B cell (primary cell): Measurements from ENCODE around the gene KRTAP10-5. TPM values are rescaled to one million over a fixed set of nuclear protein-coding genes. Genes with fewer than 3 reads are reported as not detected.

Experiments
- ATAC-seq: fragments of 200-7000 bp; cut with Tn5 transposase; one replicate; pipeline ENCODE4 v1.10.0; 2021; ENCODE audit warnings: low read depth, mild to moderate bottlenecking, moderate number of reproducible peaks, moderate library complexity
- CTCF ChIA-PET: fragments of 350-600 bp; sonication (Branson Sonifier 250); formaldehyde crosslinking; loops from one replicate; lab custom pipeline; 2021; ENCODE audit warnings: antibody characterized with exemption, inconsistent platforms; lab: Charles Lee
- POLR2A ChIA-PET: fragments of 350-600 bp; sonication (Branson Sonifier 250); formaldehyde crosslinking; loops from one replicate; lab custom pipeline; 2021; ENCODE audit warnings: antibody characterized with exemption; lab: Charles Lee
- DNase-seq: peaks from one replicate; pipeline ENCODE4 v3.0.0; 2013
- H2AFZ ChIP-seq: 2 replicates; pipeline ENCODE4 v1.6.1; 2012; ENCODE audit warnings: mild to moderate bottlenecking, low read depth, low read length; ENCODE audit not compliant: insufficient read depth, poor library complexity, severe bottlenecking
- H3K27ac ChIP-seq, 2 donors: 1 replicate in 1 of 2; 2 replicates in 1 of 2; pipeline ENCODE4 v1.5.1; 2012 to 2013; ENCODE audit warnings: low read length in 2 of 2, mild to moderate bottlenecking in 2 of 2, moderate library complexity in 1 of 2
- H3K27me3 ChIP-seq, 4 experiments: fragments of 200-600 bp in 1 of 4; sonication (generic) in 1 of 4; replicated peaks in 1 of 4; 1 replicate in 2 of 4; 2 replicates in 2 of 4; pipeline versions ENCODE4 v1.6.1 to v1.7.0; 2013 to 2016; ENCODE audit warnings: low read length in 3 of 4, mild to moderate bottlenecking in 2 of 4, mixed read lengths in 1 of 4, moderate library complexity in 1 of 4; ENCODE audit not compliant: insufficient read depth in 4 of 4, control insufficient read depth in 3 of 4; ENCODE audit errors: control extremely low read depth in 1 of 4
- H3K36me3 ChIP-seq, 2 experiments: replicated peaks in 1 of 2; 1 replicate in 1 of 2; 2 replicates in 1 of 2; pipeline versions ENCODE4 v1.6.1 to v1.7.1; 2013; ENCODE audit warnings: low read length in 1 of 2; ENCODE audit not compliant: insufficient read depth in 2 of 2, control insufficient read depth in 1 of 2; ENCODE audit errors: control extremely low read depth in 1 of 2, extremely low read depth in 1 of 2
- H3K4me1 ChIP-seq, 2 donors: fragments of 200-600 bp in 1 of 2; sonication (generic) in 1 of 2; 1 replicate in 1 of 2; 2 replicates in 1 of 2; pipeline versions ENCODE4 v1.5.1 to v1.6.1; 2013 to 2017; ENCODE audit warnings: low read length in 2 of 2; ENCODE audit not compliant: control insufficient read depth in 2 of 2, insufficient read depth in 2 of 2
- H3K4me2 ChIP-seq: replicated peaks from 2 replicates; pipeline ENCODE3; 2012; ENCODE audit warnings: mild to moderate bottlenecking, low read depth, low read length; ENCODE audit not compliant: poor library complexity, severe bottlenecking
- H3K4me3 ChIP-seq, 5 experiments: fragments of 200-600 bp in 1 of 5; sonication (generic) in 1 of 5; 1 replicate in 3 of 5; 2 replicates in 2 of 5; pipeline versions ENCODE4 v1.5.1 to v1.7.0; 2011 to 2016; ENCODE audit warnings: low read length in 4 of 5, mild to moderate bottlenecking in 4 of 5, low read depth in 2 of 5, control low read depth in 1 of 5, moderate library complexity in 1 of 5; ENCODE audit not compliant: insufficient read depth in 1 of 5; ENCODE audit errors: control extremely low read depth in 1 of 5, extremely low read depth in 1 of 5
- H3K79me2 ChIP-seq: fragments of 200-600 bp; sonication (generic); one replicate; pipeline ENCODE4 v1.6.0; 2016; ENCODE audit warnings: low read length; ENCODE audit not compliant: control insufficient read depth, insufficient read depth
- H3K9ac ChIP-seq: fragments of 200-600 bp; sonication (generic); 2 replicates; pipeline ENCODE4 v1.6.1; 2017; ENCODE audit warnings: mild to moderate bottlenecking, low read length, moderate library complexity
- H3K9me3 ChIP-seq, 3 donors: one replicate each; pipeline versions ENCODE4 v1.6.1 to v1.7.1; 2013; ENCODE audit warnings: low read length in 2 of 3; ENCODE audit not compliant: control insufficient read depth in 2 of 3, insufficient read depth in 1 of 3; ENCODE audit errors: control extremely low read depth in 1 of 3
- H4K20me1 ChIP-seq: 2 replicates; pipeline ENCODE4 v1.6.0; 2012; ENCODE audit warnings: mild to moderate bottlenecking, low read length; ENCODE audit not compliant: insufficient read depth, control insufficient read depth, poor library complexity, severe bottlenecking
- H3K27ac Mint-ChIP-seq: one replicate; pipeline ENCODE4 v1.8.0; 2021; ENCODE audit warnings: mixed read lengths
- H3K27me3 Mint-ChIP-seq: one replicate; pipeline ENCODE4 v1.8.0; 2021; ENCODE audit warnings: mixed read lengths
- H3K4me1 Mint-ChIP-seq: one replicate; pipeline ENCODE4 v1.8.0; 2021; ENCODE audit warnings: mixed read lengths
- H3K4me3 Mint-ChIP-seq: one replicate; pipeline ENCODE4 v1.8.0; 2021; ENCODE audit warnings: mixed read lengths
- H3K9me3 Mint-ChIP-seq: one replicate; pipeline ENCODE4 v1.8.0; 2022; ENCODE audit warnings: mixed read lengths; ENCODE audit not compliant: insufficient read depth
- EZH2 ChIP-seq: IDR thresholded peaks from 2 replicates; pipeline ENCODE4 v1.6.1; 2012; ENCODE audit warnings: borderline replicate concordance, low read depth, mild to moderate bottlenecking, moderate library complexity, low read length; ENCODE audit not compliant: insufficient read depth, poor library complexity, severe bottlenecking
- WGBS: methylation state at CpG from one replicate; pipeline ENCODE4 v1.1.5; 2013; ENCODE audit warnings: missing lambda C conversion rate; ENCODE audit not compliant: insufficient coverage; 5-methylcytosine and 5-hydroxymethylcytosine counted together
- intact Hi-C: fragments of 100-400 bp; cut with micrococcal nuclease; formaldehyde crosslinking; loops from one replicate; pipeline ENCODE4 v1.10.0; 2022
- polyA plus RNA-seq: library from polyadenylated mRNA; depleted of rRNA; stranded (reverse); fragments of >200 nt; gene quantifications from 2 replicates; pipeline ENCODE4 v1.2.3, GENCODE V29; 2012
- total RNA-seq, 2 donors: library from RNA; stranded (reverse); fragments of 120-200 nt in 1 of 2; gene quantifications; 1 replicate in 1 of 2; 2 replicates in 1 of 2; pipeline versions ENCODE4 v1.2.3 to v1.2.4, GENCODE V29; 2013 to 2022
- TF ChIP-seq, protein P1 (sequence below): fragments of 200-600 bp; IDR thresholded peaks from one replicate; pipeline ENCODE4 v1.8.0; 2022; ENCODE audit warnings: antibody characterized with exemption, mild to moderate bottlenecking

The KRTAP10-5 gene
- total and polyA plus RNA-seq, 2 donors (not counting 1 experiment from before 2014, with no cell fraction given): not detected

DNA sequence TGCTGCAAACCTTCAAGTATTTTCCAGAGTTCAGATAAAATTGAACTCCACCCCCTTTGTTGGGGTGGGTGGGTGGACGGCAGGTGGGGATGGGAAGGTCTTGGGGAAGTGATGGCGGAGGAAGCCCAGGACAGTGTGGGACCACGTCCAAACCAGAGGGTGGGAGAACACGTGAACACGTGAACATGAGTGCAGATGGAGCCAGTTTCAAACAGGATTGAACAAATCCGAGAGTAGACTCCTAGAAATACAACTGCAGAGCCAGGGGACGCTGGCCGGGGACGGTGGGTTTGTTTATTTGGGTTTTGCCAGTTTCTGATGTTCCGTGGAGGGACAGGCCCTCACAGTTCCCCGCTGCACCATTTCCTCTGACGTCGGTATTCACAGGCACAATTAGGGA lies 32.0 kb downstream of the KRTAP10-5 start:
- H2AFZ ChIP-seq: no peak overlapping the region
- no peak overlapping the region for H3K27ac ChIP-seq
- TF ChIP-seq, protein P1, sequence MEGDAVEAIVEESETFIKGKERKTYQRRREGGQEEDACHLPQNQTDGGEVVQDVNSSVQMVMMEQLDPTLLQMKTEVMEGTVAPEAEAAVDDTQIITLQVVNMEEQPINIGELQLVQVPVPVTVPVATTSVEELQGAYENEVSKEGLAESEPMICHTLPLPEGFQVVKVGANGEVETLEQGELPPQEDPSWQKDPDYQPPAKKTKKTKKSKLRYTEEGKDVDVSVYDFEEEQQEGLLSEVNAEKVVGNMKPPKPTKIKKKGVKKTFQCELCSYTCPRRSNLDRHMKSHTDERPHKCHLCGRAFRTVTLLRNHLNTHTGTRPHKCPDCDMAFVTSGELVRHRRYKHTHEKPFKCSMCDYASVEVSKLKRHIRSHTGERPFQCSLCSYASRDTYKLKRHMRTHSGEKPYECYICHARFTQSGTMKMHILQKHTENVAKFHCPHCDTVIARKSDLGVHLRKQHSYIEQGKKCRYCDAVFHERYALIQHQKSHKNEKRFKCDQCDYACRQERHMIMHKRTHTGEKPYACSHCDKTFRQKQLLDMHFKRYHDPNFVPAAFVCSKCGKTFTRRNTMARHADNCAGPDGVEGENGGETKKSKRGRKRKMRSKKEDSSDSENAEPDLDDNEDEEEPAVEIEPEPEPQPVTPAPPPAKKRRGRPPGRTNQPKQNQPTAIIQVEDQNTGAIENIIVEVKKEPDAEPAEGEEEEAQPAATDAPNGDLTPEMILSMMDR: no peak
- TF ChIP-seq EZH2: no peak
- no peak overlapping the region for H3K4me3 ChIP-seq
- POLR2A ChIA-PET: no interaction called here
- WGBS: 83% methylated on average over 12 of the region's 13 CpGs
- no peak overlapping the region for H3K27ac Mint-ChIP-seq
- no peak overlapping the region for H3K4me2 ChIP-seq
- peaks cover 8% of the 10 kb centered on the region for H3K4me1 Mint-ChIP-seq
- peaks cover 0 to 14% (median 2%) of the 10 kb centered on the region in 4 experiments for H3K27me3 ChIP-seq
- intact Hi-C loops: no loop called here
- peaks cover 0 to 25% (median 9%) of the 10 kb centered on the region in 3 donors for H3K9me3 ChIP-seq
- H3K4me3 Mint-ChIP-seq: no peak overlapping the region
- peaks cover 43% of the 10 kb centered on the region for H3K27me3 Mint-ChIP-seq
- no peaks in the 10 kb centered on the region for H3K79me2 ChIP-seq
- H4K20me1 ChIP-seq: no peaks in the 10 kb centered on the region
- ATAC-seq (no peak), DNase-seq (no peak)
- no peak overlapping the region for H3K9ac ChIP-seq
- CTCF ChIA-PET: no interaction called here
- H3K4me1 ChIP-seq: peaks cover 5 to 7% of the 10 kb centered on the region in 2 donors
- H3K9me3 Mint-ChIP-seq: peaks cover 6% of the 10 kb centered on the region
- H3K36me3 ChIP-seq: no peaks in the 10 kb centered on the region

DNA sequence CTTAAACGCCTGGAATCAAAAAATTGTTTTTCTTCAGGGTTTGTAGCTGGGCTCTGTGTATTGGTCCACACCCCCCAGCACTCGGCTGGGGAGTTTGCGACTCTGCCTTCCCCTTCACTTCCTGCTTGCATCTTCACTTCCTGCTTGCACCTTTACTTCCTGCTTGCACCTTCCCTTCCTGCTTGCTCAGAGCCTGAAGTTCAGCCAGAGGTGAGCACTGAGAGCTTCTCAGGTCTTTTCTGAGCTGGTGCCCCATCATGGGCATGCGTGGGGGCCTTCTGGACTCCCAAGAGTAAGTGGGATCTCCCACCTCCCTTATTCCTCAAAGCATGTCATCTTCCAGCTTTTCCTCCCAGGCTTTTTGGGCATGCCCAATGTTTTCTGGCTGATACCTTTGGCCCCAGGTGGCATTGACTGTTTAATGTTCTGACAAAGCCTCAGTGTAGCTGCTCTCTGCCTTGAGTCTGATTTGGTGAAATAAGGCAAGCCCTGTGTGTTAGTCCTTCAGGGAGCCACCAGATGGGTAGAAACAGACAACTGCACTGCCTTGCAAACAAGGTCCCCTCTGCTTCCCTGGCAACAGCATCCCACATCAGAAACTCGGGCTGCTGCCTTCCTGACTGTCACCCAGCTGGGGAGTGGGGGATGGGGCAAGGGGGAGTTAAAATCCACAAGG lies 32.6 kb downstream of the KRTAP10-5 start:
- CTCF ChIA-PET: no interaction called here
- no peaks in the 10 kb centered on the region for H3K79me2 ChIP-seq
- H3K36me3 ChIP-seq: no peaks in the 10 kb centered on the region
- intact Hi-C loops: no loop called here
- peak overlapping the region; percentile 10 for H3K4me2 ChIP-seq
- H3K4me3 ChIP-seq: peak overlapping the region in 1 of 5 experiments; percentile 1
- no peak for TF ChIP-seq EZH2
- TF ChIP-seq, protein P1: no peak
- no peak overlapping the region for H3K4me3 Mint-ChIP-seq
- no peak overlapping the region for H3K27ac Mint-ChIP-seq
- peaks cover 8% of the 10 kb centered on the region for H3K4me1 Mint-ChIP-seq
- peaks cover 5 to 7% of the 10 kb centered on the region in 2 donors for H3K4me1 ChIP-seq
- no peak for DNase-seq
- peaks cover 6% of the 10 kb centered on the region for H3K9me3 Mint-ChIP-seq
- peaks cover 0 to 14% (median 2%) of the 10 kb centered on the region in 4 experiments for H3K27me3 ChIP-seq
- POLR2A ChIA-PET: no interaction called here
- H3K27ac ChIP-seq: no peak overlapping the region
- WGBS: 34% methylated on average over 3 of the region's 5 CpGs
- H3K9me3 ChIP-seq: peaks cover 0 to 25% (median 9%) of the 10 kb centered on the region in 3 donors
- H3K9ac ChIP-seq: no peak overlapping the region
- ATAC-seq: no peak
- H4K20me1 ChIP-seq: no peaks in the 10 kb centered on the region
- H3K27me3 Mint-ChIP-seq: peaks cover 37% of the 10 kb centered on the region
- H2AFZ ChIP-seq: peak overlapping the region; percentile 69
